Stimulated activated naive CD8-positive, alpha-beta T cell treated with anti-CD3 and anti-CD28 coated beads, Interleukin-15, amount 100 ng/mL, for 72 hours (primary cell): ENCODE measurements around the gene CTTNBP2NL.
A peak's percentile ranks its signal among the peaks of the same experiment; 100 is the strongest.

Source experiments
- ATAC-seq: fragments of 150-1000 bp; cut with Tn5 transposase; 2 replicates; pipeline ENCODE4 v1.10.0; 2021; ENCODE audit warnings: mild to moderate bottlenecking, moderate library complexity
- DNase-seq, 2 donors: peaks; one replicate each; pipeline ENCODE4 v3.0.0; 2021 to 2022
- H3K27ac Mint-ChIP-seq, 2 donors: one replicate each; pipeline ENCODE4 v1.8.0; 2022; ENCODE audit warnings: mild to moderate bottlenecking in 2 of 2, mixed read lengths in 2 of 2, moderate library complexity in 2 of 2
- H3K27me3 Mint-ChIP-seq: one replicate; pipeline ENCODE4 v1.8.0; 2022; ENCODE audit warnings: mixed read lengths
- H3K4me1 Mint-ChIP-seq: one replicate; pipeline ENCODE4 v1.8.0; 2022; ENCODE audit warnings: mild to moderate bottlenecking, mixed read lengths
- H3K4me3 Mint-ChIP-seq, 2 donors: one replicate each; pipeline ENCODE4 v1.8.0; 2022; ENCODE audit warnings: mild to moderate bottlenecking in 2 of 2, mixed read lengths in 2 of 2, moderate library complexity in 1 of 2
- H3K9me3 Mint-ChIP-seq, 2 donors: one replicate each; pipeline ENCODE4 v1.8.0; 2022; ENCODE audit warnings: mixed read lengths in 2 of 2

The CTTNBP2NL gene

DNA sequence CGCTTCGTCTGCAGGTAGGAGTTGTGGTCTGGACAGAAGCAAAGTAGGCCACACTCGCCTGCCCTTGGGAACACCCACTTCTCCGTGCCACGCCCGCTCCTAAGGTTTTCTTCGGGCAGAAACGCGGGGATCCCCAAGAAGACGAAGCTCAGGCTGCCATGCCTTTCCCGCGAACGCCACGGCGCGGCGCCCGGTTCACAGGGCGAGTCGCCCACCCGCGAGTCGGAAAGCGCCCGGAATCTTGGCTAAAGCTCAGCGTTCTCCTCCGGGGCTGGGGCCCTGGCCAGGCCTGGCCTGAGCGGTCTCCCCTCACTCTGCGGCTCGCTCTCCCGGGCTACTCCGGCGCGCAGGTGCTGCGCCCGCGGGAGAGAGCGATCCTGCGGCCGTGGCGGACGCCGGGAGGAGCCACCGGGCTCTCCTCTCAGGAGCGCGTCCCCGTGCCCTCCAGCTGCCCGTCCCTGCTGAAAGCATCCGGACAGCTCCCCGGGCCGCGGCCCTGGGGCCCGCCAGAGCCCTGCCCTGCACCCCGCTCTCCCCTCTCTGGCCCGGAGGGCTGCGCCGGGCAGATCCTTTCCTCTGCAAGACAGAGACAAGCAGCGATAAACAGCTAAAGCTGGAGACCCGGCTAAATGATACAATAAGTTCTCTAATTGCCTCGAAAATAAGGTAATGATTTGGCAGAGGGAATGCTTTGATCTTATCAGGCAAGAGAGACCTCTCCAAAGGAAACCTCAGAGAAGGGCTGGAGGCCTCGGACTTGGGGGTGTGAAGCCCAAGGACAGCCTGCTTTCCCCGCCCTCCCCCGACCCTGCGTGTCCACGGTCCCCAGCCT lies 106.0 kb downstream of the CTTNBP2NL start:
- peak overlapping the region; percentile 70 to 78 for H3K4me3 Mint-ChIP-seq
- DNase-seq, result peak; percentile 45 to 63

DNA sequence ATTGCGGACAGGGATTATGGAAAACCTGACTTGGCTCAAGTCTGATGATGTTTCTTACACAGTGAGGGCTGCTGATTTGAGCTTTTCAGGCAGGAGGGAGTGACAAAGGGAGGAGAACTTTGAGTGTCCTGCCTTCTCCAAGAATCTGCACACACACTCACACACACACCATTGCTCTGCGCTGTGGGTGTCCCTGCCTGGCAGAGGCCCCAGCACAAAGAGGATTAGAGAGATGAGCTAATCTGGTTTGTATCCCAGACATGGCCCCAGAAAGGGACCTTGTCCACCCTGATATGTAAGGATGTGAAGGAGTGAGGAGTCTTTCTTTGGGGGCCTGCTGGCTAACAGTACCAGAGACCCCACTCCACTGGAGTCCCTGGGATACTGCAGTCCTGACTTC lies 106.8 kb downstream of the CTTNBP2NL start:
- ATAC-seq, result no peak
- Mint-ChIP-seq H3K27ac (no peak overlapping the region), H3K4me3 (no peak overlapping the region), H3K4me1 (peaks cover 13% of the 10 kb centered on the region), H3K9me3 (no peaks in the 10 kb centered on the region), H3K27me3 (peaks cover 80% of the 10 kb centered on the region)
- DNase-seq, result no peak

More for the DNA sequence above, 106.0 kb downstream of the CTTNBP2NL start:
- H3K4me1 Mint-ChIP-seq, result peaks cover 6% of the 10 kb centered on the region
- no peaks in the 10 kb centered on the region for H3K9me3 Mint-ChIP-seq
- H3K27me3 Mint-ChIP-seq, result peaks cover 80% of the 10 kb centered on the region
- ATAC-seq, result peak; percentile 64
- H3K27ac Mint-ChIP-seq, result no peak overlapping the region

DNA sequence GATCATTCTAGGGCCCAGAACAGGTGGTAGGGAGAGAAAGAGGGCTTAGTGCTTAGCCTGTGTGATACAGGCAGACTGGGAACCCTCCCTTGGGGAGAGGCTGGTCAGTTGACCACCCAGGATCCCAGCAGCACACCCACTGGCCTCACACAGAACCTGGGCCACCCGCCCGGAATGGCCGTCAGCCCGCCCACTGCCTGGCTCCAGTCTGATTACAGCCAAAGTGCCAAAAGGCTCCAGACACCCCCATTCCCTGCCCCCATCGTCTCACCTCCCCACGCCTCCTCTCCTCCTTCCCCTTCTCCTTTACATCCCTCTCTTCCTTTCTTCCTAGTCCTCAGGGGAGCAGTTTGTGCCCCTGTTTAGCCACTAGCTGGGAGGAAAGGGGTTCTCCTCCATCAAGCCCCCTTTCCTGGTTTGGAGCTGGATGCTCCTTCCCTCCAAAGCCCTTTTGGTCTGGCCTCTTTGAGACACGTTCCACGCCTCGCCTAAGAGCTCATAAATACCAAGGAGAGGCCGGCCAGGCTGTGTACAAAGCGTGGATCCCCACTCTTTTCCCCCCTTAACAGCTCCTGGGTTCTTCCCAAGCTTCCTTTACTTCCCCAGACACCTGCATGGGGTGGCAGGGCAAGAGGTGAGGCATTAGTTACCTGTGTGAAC lies 108.1 kb downstream of the CTTNBP2NL start:
- H3K27ac Mint-ChIP-seq, result no peak overlapping the region
- peaks cover 19% of the 10 kb centered on the region for H3K4me1 Mint-ChIP-seq
- peaks cover 79% of the 10 kb centered on the region for H3K27me3 Mint-ChIP-seq
- no peak for DNase-seq
- H3K4me3 Mint-ChIP-seq, result no peak overlapping the region
- ATAC-seq, result no peak
- H3K9me3 Mint-ChIP-seq, result no peaks in the 10 kb centered on the region

DNA sequence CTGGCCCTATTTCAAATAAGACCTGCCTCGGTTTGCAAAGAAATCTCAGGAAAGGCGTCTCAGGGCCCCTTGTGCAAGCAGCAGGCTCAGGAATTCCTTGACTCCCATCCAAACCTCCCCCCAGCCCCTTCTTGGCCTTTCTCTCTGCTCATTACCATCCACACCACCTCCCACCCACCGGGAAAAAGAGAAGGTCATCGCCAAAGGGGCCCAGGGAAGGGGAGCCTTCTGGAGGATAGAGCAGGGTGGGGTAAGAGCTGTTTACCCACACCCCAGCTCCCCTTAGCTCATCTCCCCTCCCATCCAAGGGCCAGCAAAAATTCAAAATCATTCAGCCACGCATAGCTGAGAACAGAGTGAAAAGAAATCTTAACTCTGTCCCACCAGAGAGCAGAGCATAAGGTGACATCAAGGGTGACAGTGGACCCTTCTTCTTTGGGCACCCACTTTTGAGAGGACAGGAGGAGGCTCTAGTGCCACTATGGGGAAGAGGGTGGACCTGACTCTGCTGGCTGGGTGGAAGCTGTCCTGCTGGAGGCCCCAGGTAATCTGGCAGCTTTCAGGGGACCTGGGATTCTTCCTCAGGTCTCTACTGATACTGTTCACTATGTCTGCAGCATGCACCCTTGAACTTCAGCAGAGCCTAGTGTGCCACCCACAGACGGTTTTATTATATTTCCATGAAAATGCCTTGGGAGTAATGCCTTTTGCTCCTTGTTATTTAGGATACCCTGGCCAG lies 108.8 kb downstream of the CTTNBP2NL start:
- peaks cover 19% of the 10 kb centered on the region for H3K4me1 Mint-ChIP-seq
- no peak for ATAC-seq
- no peak for DNase-seq
- H3K9me3 Mint-ChIP-seq, result no peaks in the 10 kb centered on the region
- H3K27me3 Mint-ChIP-seq, result peaks cover 79% of the 10 kb centered on the region
- no peak overlapping the region for H3K27ac Mint-ChIP-seq
- H3K4me3 Mint-ChIP-seq, result no peak overlapping the region

DNA sequence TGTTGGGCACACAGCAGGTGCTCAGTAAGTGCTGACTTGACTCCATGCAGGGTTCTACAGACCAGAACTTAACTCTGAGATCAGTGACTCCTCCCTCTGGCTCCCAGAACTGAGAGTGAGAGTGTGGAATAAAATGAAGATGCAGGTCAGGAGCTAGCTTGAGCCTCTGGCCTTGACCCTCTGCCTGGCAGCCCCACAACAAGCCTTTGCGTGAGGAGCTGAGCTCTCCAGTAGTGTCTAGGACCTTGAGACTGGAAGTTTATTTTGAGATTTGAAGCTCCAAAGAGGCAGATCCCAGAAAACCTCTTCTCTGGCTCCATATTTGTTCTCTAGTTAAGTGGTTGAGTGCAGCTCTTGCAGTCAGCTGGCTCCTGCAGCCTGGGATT lies 109.4 kb downstream of the CTTNBP2NL start:
- ATAC-seq, result no peak
- no peaks in the 10 kb centered on the region for H3K9me3 Mint-ChIP-seq
- H3K4me3 Mint-ChIP-seq, result no peak overlapping the region
- no peak for DNase-seq
- peaks cover 19% of the 10 kb centered on the region for H3K4me1 Mint-ChIP-seq
- H3K27me3 Mint-ChIP-seq, result peaks cover 81% of the 10 kb centered on the region
- H3K27ac Mint-ChIP-seq, result no peak overlapping the region

DNA sequence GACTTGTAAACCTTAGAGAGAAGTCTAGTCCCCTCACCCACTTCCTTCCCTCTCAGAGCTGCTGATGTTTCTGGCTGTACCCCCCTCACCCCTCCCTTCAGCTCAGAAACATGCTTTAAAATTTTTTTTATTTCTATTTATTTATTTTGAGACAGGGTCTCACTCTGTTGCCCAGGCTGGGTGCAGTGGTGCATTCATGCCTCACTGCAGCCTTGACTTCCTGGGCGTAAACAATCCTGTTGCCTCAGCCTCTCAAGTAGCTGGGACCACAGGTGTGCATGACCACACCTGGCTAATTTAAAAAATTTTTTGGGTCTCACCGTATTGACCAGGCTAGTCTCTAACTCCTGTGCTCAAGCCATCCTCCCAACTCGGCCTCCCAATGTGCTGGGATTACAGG lies 109.9 kb downstream of the CTTNBP2NL start:
- peaks cover 85% of the 10 kb centered on the region for H3K27me3 Mint-ChIP-seq
- peaks cover 19% of the 10 kb centered on the region for H3K4me1 Mint-ChIP-seq

DNA sequence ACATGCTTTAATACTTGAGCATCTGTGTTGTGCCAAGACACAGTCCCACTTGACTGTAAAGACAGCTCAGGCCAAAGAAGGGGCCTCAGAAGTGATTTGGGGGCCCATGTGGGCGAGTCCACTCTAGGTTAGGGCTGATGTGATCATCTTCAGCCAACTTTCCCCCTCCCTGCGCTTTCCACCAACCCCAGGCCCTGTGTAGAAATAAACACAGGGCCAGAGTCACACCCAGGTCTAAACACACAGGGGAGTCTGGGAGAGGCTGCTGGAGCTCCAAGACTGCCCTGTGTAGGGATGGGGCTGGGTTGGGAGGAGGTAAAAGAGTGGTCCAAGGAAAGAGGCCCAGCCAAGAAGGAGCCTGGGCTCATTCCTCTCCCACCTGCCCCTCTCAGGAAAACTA lies 110.3 kb downstream of the CTTNBP2NL start:
- no peak overlapping the region for H3K4me3 Mint-ChIP-seq
- peaks cover 81% of the 10 kb centered on the region for H3K27me3 Mint-ChIP-seq
- no peak for DNase-seq
- no peak for ATAC-seq
- peaks cover 19% of the 10 kb centered on the region for H3K4me1 Mint-ChIP-seq
- H3K9me3 Mint-ChIP-seq, result no peaks in the 10 kb centered on the region
- peak overlapping the region in 1 of 2 donors; percentile 5 for H3K27ac Mint-ChIP-seq

More for the DNA sequence above, 109.9 kb downstream of the CTTNBP2NL start:
- H3K4me3 Mint-ChIP-seq, result no peak overlapping the region
- DNase-seq (no peak), ATAC-seq (no peak)
- H3K27ac Mint-ChIP-seq, result no peak overlapping the region
- no peaks in the 10 kb centered on the region for H3K9me3 Mint-ChIP-seq

DNA sequence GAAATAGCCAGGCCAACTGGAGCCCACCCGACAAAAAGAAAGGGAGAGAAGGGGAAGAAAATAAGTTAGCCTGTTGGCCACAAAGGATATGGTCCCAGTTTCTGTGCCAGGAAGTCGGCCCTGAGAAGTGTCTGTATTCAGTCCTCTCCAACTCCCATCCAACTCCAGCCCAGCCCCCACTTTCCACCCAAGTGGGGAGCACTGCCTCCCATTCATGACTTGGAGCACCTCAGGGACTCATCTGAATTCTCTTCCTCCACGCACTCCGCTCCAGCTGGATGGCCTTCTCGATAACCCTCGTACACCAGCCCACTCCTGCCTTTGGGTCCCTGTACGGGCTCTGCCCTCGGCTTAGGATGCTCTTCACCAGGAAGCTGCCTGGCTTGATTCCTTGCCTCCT lies 110.7 kb downstream of the CTTNBP2NL start:
- no peak overlapping the region for H3K27ac Mint-ChIP-seq
- peaks cover 78% of the 10 kb centered on the region for H3K27me3 Mint-ChIP-seq
- DNase-seq, result no peak
- H3K9me3 Mint-ChIP-seq, result no peaks in the 10 kb centered on the region
- H3K4me1 Mint-ChIP-seq, result peaks cover 19% of the 10 kb centered on the region
- H3K4me3 Mint-ChIP-seq, result no peak overlapping the region
- no peak for ATAC-seq

DNA sequence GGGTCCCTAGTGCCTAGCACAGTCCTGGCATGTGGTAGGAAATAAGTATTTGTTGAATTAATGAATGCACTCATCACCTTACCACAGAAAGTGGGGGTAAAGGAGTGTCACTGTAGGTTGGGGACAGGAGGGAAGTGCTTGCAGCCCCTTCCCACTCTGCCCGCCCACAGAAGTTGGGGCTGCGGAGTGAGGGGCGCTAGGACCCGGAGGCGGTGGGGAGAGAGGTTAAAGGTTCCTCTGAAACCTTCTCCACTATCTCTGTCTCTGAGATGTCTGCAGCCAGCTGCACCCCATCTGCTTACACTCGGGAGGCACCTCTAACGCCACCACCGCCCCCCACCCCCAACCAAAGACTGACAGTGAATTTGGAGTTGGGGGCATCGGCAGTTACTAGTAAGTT lies 111.3 kb downstream of the CTTNBP2NL start:
- DNase-seq, result no peak
- H3K27me3 Mint-ChIP-seq, result peaks cover 75% of the 10 kb centered on the region
- H3K4me3 Mint-ChIP-seq, result peak overlapping the region; percentile 79 to 82
- ATAC-seq, result no peak
- no peak overlapping the region for H3K27ac Mint-ChIP-seq
- H3K4me1 Mint-ChIP-seq, result peaks cover 17% of the 10 kb centered on the region
- H3K9me3 Mint-ChIP-seq, result no peaks in the 10 kb centered on the region

DNA sequence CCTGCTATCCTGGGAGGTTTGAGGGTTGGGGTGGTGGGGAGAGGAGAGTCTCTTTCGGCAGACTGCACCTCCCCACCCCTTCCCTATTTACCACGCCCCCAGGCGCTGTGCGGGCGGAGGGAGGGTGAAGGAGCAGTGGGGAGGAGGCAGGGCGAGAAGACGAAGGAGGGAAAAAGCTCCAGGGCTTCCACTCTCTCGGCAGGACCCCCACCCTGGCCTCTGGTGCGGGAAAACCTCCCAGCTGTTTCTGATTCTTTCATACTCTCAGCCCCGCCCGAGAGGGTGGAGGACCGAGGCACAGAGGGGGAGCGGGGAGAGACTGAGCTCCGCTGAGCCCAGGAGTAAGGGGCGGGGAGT lies 111.9 kb downstream of the CTTNBP2NL start:
- H3K4me1 Mint-ChIP-seq, result peaks cover 13% of the 10 kb centered on the region
- H3K4me3 Mint-ChIP-seq, result peak overlapping the region; percentile 79 to 82
- ATAC-seq (peak; percentile 24), DNase-seq (peak in 1 of 2 donors; percentile 19)
- peaks cover 70% of the 10 kb centered on the region for H3K27me3 Mint-ChIP-seq
- H3K27ac Mint-ChIP-seq, result no peak overlapping the region
- H3K9me3 Mint-ChIP-seq, result no peaks in the 10 kb centered on the region

DNA sequence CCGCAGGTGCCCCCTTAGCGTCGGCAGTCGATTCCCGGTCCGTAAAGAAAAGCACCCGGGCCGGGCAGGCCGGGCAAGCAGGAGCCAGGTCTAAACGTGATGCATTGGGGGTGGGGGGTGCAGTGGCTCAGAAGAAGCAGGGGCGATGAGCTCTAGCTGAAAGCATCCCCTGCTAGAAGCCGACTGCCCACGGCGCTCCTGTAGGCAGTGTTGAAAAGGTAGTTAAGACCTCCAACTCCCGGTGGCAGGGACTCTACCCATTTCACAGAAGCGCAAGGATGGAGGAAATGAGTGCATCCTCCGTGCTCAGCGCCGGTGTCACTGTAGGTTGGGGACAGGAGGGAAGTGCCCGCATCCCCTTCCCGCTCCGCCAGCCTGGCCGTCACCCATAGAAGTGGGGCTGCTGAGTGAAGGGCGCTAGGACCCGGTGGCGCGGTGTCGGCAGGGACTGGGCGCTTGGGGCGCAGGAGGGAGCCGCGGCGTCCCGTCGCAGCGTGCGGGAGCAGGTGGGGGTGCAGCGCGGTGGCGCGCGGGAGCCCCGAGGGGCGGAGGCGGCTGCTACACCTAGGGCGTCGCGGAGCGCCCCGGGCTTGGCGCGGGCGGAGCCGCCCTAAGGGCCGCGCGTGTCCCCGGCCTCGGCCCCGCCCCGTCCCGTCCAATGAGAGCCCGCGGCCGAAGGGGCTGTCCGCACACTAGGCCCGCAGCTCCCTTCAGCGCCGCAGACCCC lies 112.4 kb downstream of the CTTNBP2NL start, which contains the start of gene WNT2B:
Gene WNT2B (plus strand): TSS at position 688 of the 727 bp plus-strand sequence. CDS start 298 bp downstream, outside the sequence.
- H3K27ac Mint-ChIP-seq, result peak within 1 kb of the TSS in 1 of 2 donors; percentile 46
- H3K27me3 Mint-ChIP-seq, result peaks cover 64% of the 10 kb centered on the region
- DNase-seq (peak; percentile 60), ATAC-seq (peak; percentile 83)
- peak within 1 kb of the TSS; percentile 79 to 82 for H3K4me3 Mint-ChIP-seq
- no peaks in the 10 kb centered on the region for H3K9me3 Mint-ChIP-seq
- peaks cover 13% of the 10 kb centered on the region for H3K4me1 Mint-ChIP-seq

DNA sequence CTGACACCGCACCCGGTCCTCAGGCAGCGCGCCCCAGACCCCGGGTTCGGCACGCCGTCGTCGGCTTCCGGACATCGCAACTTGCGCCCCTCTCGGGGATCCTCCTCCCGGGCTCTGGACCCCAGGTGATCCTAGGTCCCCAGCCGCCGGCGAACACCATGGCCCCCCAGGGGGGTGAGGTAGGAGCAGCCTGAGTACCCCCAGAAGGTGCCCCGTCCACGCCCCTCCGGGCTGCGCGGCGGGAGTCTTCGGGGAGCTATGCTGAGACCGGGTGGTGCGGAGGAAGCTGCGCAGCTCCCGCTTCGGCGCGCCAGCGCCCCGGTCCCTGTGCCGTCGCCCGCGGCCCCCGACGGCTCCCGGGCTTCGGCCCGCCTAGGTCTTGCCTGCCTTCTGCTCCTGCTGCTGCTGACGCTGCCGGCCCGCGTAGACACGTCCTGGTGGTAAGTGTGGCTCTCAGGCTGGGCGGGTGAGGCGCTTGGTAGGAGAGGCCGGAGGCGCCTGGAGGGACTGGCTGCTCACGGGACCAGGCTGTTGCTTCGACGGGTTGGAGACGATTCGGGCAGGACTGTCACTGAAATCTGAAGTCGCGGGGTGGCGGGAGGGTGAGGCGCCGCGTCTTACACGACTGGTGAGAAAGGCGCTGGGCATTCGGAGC lies 113.1 kb downstream of the CTTNBP2NL start:
- Mint-ChIP-seq H3K27ac (no peak overlapping the region), H3K4me1 (peaks cover 13% of the 10 kb centered on the region), H3K27me3 (peaks cover 57% of the 10 kb centered on the region), H3K9me3 (no peaks in the 10 kb centered on the region), H3K4me3 (peak overlapping the region; percentile 63 to 68)
- ATAC-seq (peak; percentile 57), DNase-seq (peak; percentile 26 to 47)

DNA sequence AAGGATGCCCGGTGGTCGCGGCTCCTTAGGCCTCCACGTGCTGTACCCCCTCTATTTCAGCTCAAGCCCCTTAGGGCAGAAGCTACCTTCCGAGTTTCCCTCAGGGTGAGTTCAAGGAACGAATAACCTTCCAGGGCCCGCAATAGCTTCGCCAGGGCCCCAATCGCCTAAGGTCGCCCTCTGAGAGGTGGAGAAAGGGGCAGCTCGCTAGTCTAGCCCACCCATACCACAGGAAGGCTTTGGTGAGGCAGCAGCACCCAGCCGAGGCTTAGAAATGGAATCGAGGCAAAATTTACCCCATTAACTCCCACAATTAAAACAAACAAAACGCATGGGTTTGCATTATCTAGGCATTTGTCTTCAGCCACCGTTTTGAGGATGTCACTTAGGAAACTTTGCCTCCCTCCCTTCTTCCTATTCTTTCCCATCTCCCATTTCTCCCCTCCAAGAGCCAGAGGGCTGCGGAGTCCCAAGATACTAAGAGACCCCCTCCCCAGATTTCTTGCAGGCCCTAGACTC lies 113.7 kb downstream of the CTTNBP2NL start:
- H3K4me1 Mint-ChIP-seq, result peaks cover 13% of the 10 kb centered on the region
- DNase-seq, result no peak
- H3K27ac Mint-ChIP-seq, result no peak overlapping the region
- H3K27me3 Mint-ChIP-seq, result peaks cover 52% of the 10 kb centered on the region
- peak overlapping the region; percentile 63 to 68 for H3K4me3 Mint-ChIP-seq
- no peak for ATAC-seq
- no peaks in the 10 kb centered on the region for H3K9me3 Mint-ChIP-seq

DNA sequence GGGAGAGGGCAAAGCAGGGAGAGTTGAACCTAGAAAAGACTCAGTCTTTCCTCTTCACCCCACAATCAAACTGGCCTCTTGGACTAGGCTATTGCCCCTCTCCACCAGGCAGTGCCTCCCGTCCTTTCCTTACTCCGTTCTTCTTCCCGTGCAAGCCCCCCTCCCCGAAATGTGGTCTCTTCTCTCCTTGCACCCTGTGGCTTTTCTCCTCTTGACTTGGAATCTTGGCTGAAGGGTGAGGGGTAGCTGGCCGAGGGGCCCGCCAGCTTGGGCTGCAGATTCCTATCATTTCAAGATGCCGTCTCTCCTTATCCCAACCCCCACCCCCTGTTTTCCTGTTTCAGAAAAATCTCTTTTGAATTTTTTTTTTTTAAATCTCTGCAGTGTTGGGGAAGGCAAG lies 114.3 kb downstream of the CTTNBP2NL start:
- ATAC-seq (no peak), DNase-seq (no peak)
- Mint-ChIP-seq H3K9me3 (no peaks in the 10 kb centered on the region), H3K27ac (no peak overlapping the region), H3K4me1 (peaks cover 13% of the 10 kb centered on the region), H3K27me3 (peaks cover 45% of the 10 kb centered on the region), H3K4me3 (no peak overlapping the region)
